Right lobe of liver (tissue), 4 donors: ENCODE data around the gene NUMA1.

Source experiments
- POLR2A ChIP-seq: fragments of 450-650 bp; IDR thresholded peaks from one replicate; pipeline ENCODE4 v1.6.1; 2017; ENCODE audit warnings: antibody characterized with exemption, mild to moderate bottlenecking
- TF ChIP-seq, protein P1 (sequence below), 4 donors: fragments of 200-600 bp in 3 of 4; fragments of 450-650 bp in 1 of 4; IDR thresholded peaks; one replicate each; pipeline versions ENCODE4 v1.5.1 to v1.8.0; 2016 to 2022; ENCODE audit warnings: antibody characterized with exemption in 4 of 4, mild to moderate bottlenecking in 2 of 4
- donor health status: DM: no; HTN: no; CAD: no.
- donor health status: DM: no; HTN: no; CAD: no.
- donor health status: DM: no; HTN: yes; CAD: no.

DNA sequence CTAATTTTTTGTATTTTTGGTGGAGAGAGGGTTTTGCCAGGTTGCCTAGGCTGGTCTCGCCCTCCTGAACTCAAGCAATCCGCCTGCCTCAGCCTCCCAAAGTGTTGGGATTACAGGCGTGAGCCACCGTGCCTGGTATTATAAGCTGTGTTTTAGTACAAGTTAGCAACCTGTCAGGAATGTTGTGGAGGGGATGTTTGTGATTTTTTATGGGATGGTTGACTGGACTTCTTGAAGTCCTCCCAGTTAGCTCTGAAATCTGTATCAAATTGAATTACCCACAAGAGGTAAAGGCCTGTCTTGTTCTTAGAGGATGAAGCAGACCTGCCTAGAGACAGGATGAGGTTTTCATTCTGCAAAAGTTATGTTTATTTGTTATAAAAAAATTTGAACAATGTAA, 115.7 kb downstream of the NUMA1 start:
- TF ChIP-seq, protein P1, sequence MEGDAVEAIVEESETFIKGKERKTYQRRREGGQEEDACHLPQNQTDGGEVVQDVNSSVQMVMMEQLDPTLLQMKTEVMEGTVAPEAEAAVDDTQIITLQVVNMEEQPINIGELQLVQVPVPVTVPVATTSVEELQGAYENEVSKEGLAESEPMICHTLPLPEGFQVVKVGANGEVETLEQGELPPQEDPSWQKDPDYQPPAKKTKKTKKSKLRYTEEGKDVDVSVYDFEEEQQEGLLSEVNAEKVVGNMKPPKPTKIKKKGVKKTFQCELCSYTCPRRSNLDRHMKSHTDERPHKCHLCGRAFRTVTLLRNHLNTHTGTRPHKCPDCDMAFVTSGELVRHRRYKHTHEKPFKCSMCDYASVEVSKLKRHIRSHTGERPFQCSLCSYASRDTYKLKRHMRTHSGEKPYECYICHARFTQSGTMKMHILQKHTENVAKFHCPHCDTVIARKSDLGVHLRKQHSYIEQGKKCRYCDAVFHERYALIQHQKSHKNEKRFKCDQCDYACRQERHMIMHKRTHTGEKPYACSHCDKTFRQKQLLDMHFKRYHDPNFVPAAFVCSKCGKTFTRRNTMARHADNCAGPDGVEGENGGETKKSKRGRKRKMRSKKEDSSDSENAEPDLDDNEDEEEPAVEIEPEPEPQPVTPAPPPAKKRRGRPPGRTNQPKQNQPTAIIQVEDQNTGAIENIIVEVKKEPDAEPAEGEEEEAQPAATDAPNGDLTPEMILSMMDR (IDR thresholded peaks at IDR 0.05): no peak
- TF ChIP-seq POLR2A: no peak
